GM19468 (cell line): ENCODE measurements around the gene PPP1R26.
"Not testable (repeated sequence)": the region's sequence is repeated elsewhere in the genome, so short reads cannot be mapped to it uniquely, and the experiment has no call there.

Source experiments
- ATAC-seq: cut with Tn5 transposase; IDR thresholded peaks from one replicate; pipeline ENCODE4 v1.9.1; 2021; ENCODE audit warnings: mild to moderate bottlenecking, moderate library complexity, moderate number of reproducible peaks; ENCODE audit not compliant: unreplicated experiment; ENCODE audit errors: extremely low read depth

The PPP1R26 gene

GRCh38 chr9:135516132-135516860, 36.7 kb downstream of the PPP1R26 start:
- ATAC-seq = no peak

- ATAC-seq = no peak
Observed at GRCh38 chr9:135517407-135517822, 37.8 kb downstream of the PPP1R26 start.

GRCh38 chr9:135519179-135519971, 39.8 kb downstream of the PPP1R26 start:
- ATAC-seq = no peak

- ATAC-seq = no peak
Observed at GRCh38 chr9:135520916-135521607, 41.5 kb downstream of the PPP1R26 start, which contains the start of gene LCN1. LCN1 (plus strand) TSS chr9:135521440; CDS start chr9:135521498, 58 bp downstream.

GRCh38 chr9:135521608-135522095, 42.1 kb downstream of the PPP1R26 start:
- no peak for ATAC-seq

GRCh38 chr9:135522137-135522877, 42.7 kb downstream of the PPP1R26 start:
- ATAC-seq = no peak

- no peak for ATAC-seq
Observed at GRCh38 chr9:135522931-135523330, 43.3 kb downstream of the PPP1R26 start.

- ATAC-seq = no peak
Observed at GRCh38 chr9:135523521-135524129, 44.0 kb downstream of the PPP1R26 start.

GRCh38 chr9:135524130-135524861, 44.7 kb downstream of the PPP1R26 start:
- ATAC-seq = no peak

- ATAC-seq = no peak
Observed at GRCh38 chr9:135525241-135526088, 45.9 kb downstream of the PPP1R26 start.

- no peak for ATAC-seq
Observed at GRCh38 chr9:135526089-135526729, 46.6 kb downstream of the PPP1R26 start.

- ATAC-seq = no peak
Observed at GRCh38 chr9:135526730-135527571, 47.4 kb downstream of the PPP1R26 start.

- ATAC-seq = not testable (repeated sequence)
Observed at GRCh38 chr9:135528842-135529435, 49.4 kb downstream of the PPP1R26 start.

- ATAC-seq = no peak
Observed at GRCh38 chr9:135530146-135530545, 50.6 kb downstream of the PPP1R26 start.

- no peak for ATAC-seq
Observed at GRCh38 chr9:135531096-135531495, 51.5 kb downstream of the PPP1R26 start.

GRCh38 chr9:135533113-135533512, 53.5 kb downstream of the PPP1R26 start:
- ATAC-seq = no peak
